Putamen (tissue), 1 donor: ENCODE measurements around the gene TASL.
"Not testable (repeated sequence)": the region's sequence is repeated elsewhere in the genome, so short reads cannot be mapped to it uniquely, and the experiment has no call there.

Experiments used
- DNase-seq: peaks from one replicate; pipeline ENCODE4 v3.0.0-alpha.2; 2016; ENCODE audit warnings: low spot score

Gene TASL

DNA sequence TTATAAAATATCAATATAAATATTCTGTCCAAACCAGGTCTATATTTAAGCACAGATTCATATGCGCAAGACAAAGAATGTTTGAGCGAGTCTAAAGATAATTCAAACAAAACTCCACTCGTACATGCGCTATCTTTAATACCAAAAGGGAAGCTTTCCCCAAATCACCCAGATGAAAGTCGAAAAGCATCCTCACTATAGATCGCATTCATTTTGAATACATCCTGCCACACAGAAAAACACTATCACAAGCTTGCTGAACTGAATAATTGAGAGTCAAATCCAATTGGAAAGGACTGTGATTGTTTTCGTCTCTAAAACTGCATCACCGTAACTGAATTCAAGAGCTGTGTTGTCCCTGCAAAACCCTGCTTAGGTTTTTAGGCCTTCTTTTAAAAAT lies 685 bp downstream of the TASL start:
- DNase-seq = no peak

DNA sequence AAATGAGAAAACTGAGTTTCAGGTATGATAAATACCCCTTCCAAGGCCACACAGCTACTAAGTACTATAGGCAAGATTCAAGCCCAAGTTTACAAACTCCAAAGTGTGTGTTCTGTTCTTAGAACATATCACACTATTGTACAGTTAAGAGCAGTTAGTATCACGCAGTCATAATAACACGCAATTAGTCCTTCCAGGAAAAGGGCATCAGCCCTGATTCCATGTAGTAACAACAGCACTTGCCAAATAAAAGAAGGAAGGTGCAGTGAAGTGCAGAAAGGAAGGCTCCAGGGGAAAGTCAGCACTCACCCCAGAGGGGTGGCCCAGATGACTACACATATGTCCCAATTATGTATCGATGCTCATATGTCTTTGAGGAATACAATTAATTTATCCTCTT lies 4.4 kb downstream of the TASL start:
- no peak for DNase-seq

GRCh38 chrX:30572678-30573077 lies 4.9 kb downstream of the TASL start:
- DNase-seq = no peak

DNA sequence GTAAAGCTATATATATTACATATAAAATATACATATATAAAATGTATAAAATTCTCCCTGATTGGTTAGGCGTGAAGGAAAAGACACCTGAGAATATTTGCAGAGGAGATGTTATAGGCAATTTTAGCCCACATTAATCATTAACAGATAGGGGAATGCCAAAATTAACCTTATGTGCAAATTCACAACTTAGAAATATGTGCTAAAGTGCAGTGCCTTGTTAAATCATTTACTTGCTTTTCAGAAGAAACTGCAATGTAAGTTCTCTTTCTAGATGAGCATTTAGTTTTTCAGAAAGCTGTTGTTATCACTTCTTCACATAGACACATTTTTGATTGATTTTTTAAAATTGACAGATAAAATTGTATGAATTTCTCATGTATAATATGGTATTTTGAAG lies 5.6 kb downstream of the TASL start:
- DNase-seq = no peak

GRCh38 chrX:30570505-30570904 lies 7.1 kb downstream of the TASL start:
- DNase-seq = no peak

GRCh38 chrX:30568136-30568535 lies 9.4 kb downstream of the TASL start:
- DNase-seq = no peak

DNA sequence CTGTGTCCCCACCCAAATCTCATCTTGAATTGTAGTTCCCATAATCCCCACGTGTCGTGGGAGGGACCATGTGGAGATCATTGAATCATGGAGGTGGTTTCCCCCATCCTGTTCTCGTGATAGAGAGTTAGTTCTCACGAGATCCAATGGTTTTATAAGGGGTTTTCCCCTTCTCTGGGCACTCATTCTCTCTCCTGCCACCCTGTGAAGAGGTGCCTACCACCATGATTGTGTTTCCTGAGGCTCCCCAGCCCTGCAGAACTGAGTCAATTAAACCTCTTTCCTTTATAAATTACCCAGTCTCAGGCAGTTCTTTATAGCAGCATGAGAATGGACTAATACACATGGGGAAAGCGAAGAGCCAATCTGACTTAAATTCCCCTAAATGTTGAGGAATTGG lies 14.5 kb downstream of the TASL start:
- not testable (repeated sequence) for DNase-seq

DNA sequence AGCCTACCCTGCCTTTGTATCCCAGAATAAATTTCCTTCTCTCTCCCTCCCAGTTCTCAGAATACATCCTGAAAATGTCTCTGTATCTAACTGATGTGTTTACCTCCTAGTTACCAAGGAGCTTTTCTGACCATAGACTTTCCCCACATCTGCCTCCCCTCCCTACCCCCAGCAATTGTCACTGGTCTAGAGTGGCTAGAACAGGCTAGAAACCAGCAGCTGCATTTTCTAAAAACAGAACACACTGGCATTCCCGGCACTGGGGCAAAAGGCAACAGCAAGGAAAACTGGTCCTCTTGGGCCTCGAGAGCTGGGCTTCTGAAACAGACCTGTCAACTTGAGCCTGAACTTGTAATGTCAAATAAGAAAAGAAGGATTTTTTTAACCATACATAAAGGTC lies 16.4 kb downstream of the TASL start:
- DNase-seq = no peak

- no peak for DNase-seq
Measured at GRCh38 chrX:30538271-30538670, 39.3 kb downstream of the TASL start.

DNA sequence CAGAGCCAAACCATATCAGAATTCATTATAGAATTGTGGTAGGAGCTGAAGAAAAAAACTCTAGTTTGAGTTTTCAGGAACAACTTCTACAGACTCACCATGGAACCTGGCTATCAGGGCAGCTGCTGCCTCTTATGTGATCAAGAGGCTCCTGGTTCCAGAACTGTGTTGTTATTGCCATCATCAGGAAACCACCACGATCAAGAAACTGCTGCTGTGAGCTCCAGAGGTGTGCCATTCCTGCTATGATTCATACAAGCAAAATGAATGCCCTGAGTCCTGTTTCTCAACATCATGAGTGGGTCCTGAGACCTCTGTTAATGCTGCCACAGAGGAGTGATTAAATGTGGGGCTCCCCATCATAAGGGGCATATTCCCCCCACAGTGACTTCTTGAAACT lies 43.7 kb downstream of the TASL start:
- DNase-seq = no peak

- no peak for DNase-seq
Measured at GRCh38 chrX:30533266-30533665, 44.3 kb downstream of the TASL start.

GRCh38 chrX:30530606-30531005 lies 47.0 kb downstream of the TASL start:
- no peak for DNase-seq

DNA sequence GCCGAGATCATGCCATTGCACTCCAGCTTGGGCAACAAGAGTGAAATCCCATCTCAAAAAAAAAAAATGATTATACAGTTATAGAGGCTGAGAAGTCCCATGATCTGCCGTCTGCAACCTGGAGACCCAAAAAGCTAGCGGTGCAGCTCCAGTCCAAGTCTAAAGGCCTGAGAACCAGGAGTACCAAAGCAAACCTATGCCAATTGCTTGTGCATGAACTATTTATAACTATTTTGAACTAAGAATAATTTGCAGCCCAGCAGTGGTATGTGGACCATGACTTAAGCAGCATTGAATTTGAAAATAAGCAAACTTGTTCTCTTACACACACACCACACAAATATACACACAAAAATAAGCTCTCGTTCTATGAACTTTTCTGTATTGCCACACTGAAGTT lies 51.8 kb downstream of the TASL start:
- DNase-seq = no peak

DNA sequence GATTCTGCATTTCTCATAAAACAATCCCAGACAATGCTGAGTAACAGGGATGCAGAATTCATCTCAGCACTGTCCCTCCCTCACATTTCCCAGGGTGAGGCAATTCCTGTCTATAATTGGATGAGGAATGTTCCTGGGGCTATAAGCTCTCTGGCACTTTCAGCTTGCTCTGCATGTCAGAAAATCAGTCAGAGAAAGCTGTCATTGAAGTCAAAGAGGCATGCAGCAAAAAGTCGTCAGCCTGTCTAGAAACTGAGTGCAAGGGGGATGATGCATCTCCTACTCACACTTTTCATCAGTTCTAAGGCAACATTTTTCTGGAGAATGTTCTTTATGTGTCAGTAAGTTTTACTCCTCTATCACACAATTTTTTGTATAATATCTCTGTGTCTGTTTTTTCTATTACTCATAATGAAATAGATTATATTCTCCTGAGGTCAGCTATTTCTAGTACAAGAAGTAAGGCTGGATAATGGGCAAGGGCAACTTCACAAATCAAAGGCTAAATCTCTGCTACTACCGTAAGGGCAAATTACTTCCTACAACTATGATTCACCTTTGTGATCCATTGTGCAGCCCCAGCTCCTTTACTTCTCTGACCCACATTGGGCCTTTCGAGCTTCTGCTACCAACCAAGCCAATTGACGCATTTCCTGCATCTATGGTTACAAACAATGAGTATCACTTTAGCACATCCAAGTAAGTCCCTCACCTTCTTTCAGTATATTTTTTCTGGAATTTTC lies 56.0 kb downstream of the TASL start:
- peak; percentile 12 for DNase-seq

GRCh38 chrX:30513284-30513683 lies 64.3 kb downstream of the TASL start:
- no peak for DNase-seq
